Measurements from ENCODE around the gene PXDN. TPM values are rescaled to one million over a fixed set of nuclear protein-coding genes. Genes with fewer than 3 reads are reported as not detected.

Gene PXDN
- total and polyA plus RNA-seq, 2 of the 13 experiments (the other 11 are each of a cell fraction or from before 2014, with no cell fraction given): not detected

DNA sequence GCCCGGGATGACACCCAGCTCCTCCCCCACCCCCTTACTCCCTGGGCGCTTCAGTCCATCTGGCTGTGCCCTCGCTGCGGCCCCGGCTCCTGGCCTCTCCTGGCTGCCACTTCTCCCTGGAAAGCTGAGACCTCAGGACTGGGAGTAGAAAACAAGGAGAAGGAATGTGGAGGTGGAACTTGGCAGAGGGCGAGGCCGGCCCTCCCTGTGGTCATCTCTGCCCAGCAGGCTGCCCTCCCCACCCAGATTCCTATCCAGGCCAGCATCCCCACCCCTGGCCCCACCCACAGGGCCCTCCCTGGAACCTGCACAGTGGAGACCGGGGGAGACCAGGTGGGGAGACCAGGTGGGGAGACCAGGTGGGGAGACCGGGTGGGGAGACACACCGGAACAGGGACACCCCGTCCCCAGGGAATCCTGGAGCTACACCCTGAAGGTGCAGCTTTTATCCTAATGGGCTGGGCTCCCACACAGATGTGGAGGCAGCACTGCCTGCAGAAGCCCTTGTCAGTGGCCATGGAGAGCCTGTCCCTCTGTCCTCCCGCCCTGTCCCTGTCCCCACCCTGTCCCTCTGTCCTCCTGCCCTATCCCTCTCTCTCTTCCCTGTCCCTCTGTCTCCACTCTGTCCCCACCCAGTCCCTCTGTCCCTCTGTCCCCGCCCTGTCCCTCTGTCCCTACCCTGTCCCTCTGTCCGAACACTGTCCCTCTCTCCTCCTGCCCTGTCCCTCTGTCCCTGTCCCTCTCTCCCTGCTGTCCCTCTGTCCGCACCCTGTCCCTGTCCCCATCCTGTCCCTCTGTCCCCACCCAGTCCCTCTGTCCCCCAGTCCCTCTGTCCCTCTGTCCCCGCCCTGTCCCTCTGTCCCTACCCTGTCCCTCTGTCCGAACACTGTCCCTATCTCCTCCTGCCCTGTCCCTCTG is 157.1 kb downstream of the PXDN start:
- H3K36me3 ChIP-seq (replicated peaks in 1 of 2; ENCODE audit: control insufficient read depth in 1 of 2, insufficient read depth in 2 of 2, low read length in 2 of 2): no peaks in the 10 kb centered on the region
- no peak overlapping the region for H3K4me3 ChIP-seq (replicated peaks in 1 of 3; ENCODE audit: insufficient read depth in 1 of 3, low read depth in 2 of 3, low read length in 3 of 3)
- H3K4me1 ChIP-seq (ENCODE audit: insufficient read depth, low read length): no peaks in the 10 kb centered on the region
- TF ChIP-seq RBFOX2 (IDR thresholded peaks at IDR 0.05; ENCODE audit: low read depth, low read length) (no peak), NPAS2 (CRISPR knock-in tag; IDR thresholded peaks at IDR 0.05; ENCODE audit: borderline replicate concordance) (no peak), ZNF253 (CRISPR knock-in tag; IDR thresholded peaks at IDR 0.05; ENCODE audit: borderline replicate concordance) (no peak), ZNF761 (CRISPR knock-in tag; conservative IDR thresholded peaks at IDR 0.05) (no peak), CBX2 (IDR thresholded peaks at IDR 0.05; ENCODE audit: low read depth, low read length) (no peak), CBX2 (CRISPR knock-in tag; IDR thresholded peaks at IDR 0.05; ENCODE audit: low read depth) (no peak), CCDC6 (CRISPR knock-in tag; IDR thresholded peaks at IDR 0.05) (no peak), IKZF1 (IDR thresholded peaks at IDR 0.05) (no peak), AGO2 (optimal IDR thresholded peaks at IDR 0.05; ENCODE audit: low read depth, low read length) (no peak)
- TF ChIP-seq, protein P1, sequence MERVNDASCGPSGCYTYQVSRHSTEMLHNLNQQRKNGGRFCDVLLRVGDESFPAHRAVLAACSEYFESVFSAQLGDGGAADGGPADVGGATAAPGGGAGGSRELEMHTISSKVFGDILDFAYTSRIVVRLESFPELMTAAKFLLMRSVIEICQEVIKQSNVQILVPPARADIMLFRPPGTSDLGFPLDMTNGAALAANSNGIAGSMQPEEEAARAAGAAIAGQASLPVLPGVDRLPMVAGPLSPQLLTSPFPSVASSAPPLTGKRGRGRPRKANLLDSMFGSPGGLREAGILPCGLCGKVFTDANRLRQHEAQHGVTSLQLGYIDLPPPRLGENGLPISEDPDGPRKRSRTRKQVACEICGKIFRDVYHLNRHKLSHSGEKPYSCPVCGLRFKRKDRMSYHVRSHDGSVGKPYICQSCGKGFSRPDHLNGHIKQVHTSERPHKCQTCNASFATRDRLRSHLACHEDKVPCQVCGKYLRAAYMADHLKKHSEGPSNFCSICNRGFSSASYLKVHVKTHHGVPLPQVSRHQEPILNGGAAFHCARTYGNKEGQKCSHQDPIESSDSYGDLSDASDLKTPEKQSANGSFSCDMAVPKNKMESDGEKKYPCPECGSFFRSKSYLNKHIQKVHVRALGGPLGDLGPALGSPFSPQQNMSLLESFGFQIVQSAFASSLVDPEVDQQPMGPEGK (CRISPR knock-in tag; IDR thresholded peaks at IDR 0.05): no peak
- TF ChIP-seq, protein P2, sequence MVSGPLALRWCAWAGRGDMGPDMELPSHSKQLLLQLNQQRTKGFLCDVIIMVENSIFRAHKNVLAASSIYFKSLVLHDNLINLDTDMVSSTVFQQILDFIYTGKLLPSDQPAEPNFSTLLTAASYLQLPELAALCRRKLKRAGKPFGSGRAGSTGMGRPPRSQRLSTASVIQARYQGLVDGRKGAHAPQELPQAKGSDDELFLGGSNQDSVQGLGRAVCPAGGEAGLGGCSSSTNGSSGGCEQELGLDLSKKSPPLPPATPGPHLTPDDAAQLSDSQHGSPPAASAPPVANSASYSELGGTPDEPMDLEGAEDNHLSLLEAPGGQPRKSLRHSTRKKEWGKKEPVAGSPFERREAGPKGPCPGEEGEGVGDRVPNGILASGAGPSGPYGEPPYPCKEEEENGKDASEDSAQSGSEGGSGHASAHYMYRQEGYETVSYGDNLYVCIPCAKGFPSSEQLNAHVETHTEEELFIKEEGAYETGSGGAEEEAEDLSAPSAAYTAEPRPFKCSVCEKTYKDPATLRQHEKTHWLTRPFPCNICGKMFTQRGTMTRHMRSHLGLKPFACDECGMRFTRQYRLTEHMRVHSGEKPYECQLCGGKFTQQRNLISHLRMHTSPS (CRISPR knock-in tag; IDR thresholded peaks at IDR 0.05; ENCODE audit: low read depth): no peak
- in situ Hi-C loops (cut with HindIII; ENCODE audit: extremely low pct_ligation_motif_present, low pct_unique_long_range_greater_than_20kb) (no loop called here), intact Hi-C loops (cut with micrococcal nuclease; ENCODE audit: unreplicated experiment) (no loop called here)
- no peaks in the 10 kb centered on the region for H3K79me2 ChIP-seq (ENCODE audit: insufficient read depth, low read length)
- H3K9me3 ChIP-seq (ENCODE audit: low read length): no peaks in the 10 kb centered on the region
- FAIRE-seq (no peak), ATAC-seq (no peak), DNase-seq (ENCODE audit: low spot score) (no peak)
- CTCF ChIA-PET (ENCODE audit: low intra/inter-chr PET ratio, low total read pairs): no interaction called here
- WGBS (ENCODE audit: low lambda C conversion rate): 7% methylated on average over 16 of the region's 17 CpGs
- peaks cover 27 to 92% of the 10 kb centered on the region in 2 experiments; a peak in 4 of 5 replicates for H3K27me3 ChIP-seq (ENCODE audit: control insufficient read depth in 1 of 2, insufficient read depth in 2 of 2, low read length in 2 of 2)
- no peak overlapping the region for H2AFZ ChIP-seq (ENCODE audit: low read length)
- BruUV-seq (replicated peaks): no TSS peak
- POLR2A ChIA-PET: no interaction called here
- no peak overlapping the region for H3K4me2 ChIP-seq (ENCODE audit: low read depth, low read length)
- no peak overlapping the region for H3K27ac ChIP-seq (ENCODE audit: extremely low read length, insufficient read depth, low read length)
- no peaks in the 10 kb centered on the region for H4K20me1 ChIP-seq (ENCODE audit: insufficient read depth, low read length)
- no peak overlapping the region for H3K9ac ChIP-seq (ENCODE audit: insufficient read depth, low read depth, low read length)
